Cerebellar cortex (tissue), 1 donor: ENCODE data around the gene BTBD1.
"Not testable (repeated sequence)": the region's sequence is repeated elsewhere in the genome, so short reads cannot be mapped to it uniquely, and the experiment has no call there.

Experiments used
- DNase-seq: peaks from one replicate; pipeline ENCODE4 v3.0.0-alpha.2; 2015; ENCODE audit warnings: low spot score

The BTBD1 gene

DNA sequence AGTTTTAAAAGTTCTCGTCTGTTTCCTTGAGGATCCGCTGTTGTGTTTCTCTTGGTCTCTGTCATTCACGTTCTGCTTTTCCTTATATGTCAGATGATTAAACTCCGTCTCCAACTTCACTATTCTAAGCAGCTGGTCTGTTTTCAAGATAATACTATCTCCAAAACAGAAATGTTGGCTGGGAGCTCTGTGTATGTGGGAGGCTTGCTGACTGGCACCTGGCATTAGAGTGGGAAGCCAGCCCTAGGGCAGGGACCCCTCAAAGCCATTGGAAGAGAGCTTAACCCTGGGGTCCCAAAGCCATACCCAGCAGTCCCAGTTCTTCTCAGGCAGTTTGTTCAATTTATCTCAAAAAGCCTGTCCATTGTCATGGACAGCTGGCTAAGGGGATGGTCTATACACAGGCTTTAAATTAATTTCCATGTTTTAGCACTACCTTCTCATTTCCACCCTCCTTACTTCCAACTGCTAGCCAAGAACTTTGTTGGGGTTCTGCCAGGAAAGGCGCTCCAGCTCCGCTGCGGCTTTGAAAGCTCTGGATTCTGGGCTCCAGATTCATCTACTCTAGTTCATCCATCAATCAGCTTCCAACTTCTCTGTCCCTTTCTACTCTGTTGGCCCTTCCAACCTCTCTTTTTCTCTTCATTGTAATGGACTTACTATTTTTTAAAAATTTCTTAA, 9.2 kb downstream of the BTBD1 start:
- DNase-seq, result no peak

DNA sequence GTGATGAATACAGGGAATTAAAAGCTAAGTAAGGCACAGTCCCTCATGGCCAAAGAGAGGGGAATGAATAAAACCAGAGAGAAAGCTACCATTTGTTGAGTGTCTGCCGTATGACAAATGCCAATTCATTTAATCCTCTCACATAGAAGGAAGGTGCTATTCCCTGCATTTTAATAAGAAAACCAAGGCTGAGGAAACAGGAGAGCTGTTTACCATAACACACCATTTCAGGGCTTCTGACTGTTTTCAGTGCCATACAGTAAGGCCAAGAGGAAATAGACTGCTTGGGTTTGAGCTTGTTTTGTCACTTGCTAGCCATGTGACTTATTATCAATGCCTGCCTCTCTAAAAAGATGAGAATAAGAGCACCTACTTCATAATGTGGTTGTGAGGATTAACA, 10.1 kb downstream of the BTBD1 start:
- no peak for DNase-seq

DNA sequence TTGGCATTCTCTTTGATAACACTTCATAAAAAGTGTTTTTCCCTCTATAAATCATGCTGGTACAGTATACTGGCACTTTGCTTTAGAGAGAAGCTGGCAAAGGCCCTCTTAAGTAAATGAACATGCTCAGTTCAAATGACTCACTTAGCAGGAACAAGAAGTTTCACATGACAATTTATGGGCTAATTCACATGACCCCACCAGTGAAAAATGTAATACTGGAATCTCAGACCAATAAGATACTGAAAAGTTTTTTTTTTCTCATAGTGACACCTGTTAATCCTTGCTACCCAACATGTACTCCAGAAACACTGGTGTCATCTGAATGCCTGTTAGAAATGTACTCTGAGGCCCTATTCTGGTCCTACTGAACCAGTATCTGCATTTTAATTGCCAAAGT, 13.9 kb downstream of the BTBD1 start:
- no peak for DNase-seq

- DNase-seq, result no peak
Observed at GRCh38 chr15:83046558-83047127, 20.4 kb downstream of the BTBD1 start.

DNA sequence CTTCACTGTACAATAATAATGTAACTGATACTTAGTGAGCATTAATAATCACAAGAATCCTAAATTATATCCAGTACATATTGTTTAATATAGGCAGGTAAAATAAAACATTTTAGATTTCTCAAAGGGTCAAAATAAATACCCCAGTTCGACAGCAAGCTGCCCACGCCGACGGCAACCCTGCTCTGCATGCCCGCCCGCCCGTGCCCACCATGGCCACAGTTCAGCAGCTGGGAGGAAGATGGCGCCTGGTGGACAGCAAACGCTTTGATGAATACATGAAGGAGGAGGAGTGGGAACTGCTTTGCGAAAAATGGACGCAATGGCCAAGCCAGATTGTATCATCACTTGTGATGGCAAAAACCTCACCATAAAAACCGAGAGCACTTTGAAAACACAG, 22.9 kb downstream of the BTBD1 start:
- no peak for DNase-seq

DNA sequence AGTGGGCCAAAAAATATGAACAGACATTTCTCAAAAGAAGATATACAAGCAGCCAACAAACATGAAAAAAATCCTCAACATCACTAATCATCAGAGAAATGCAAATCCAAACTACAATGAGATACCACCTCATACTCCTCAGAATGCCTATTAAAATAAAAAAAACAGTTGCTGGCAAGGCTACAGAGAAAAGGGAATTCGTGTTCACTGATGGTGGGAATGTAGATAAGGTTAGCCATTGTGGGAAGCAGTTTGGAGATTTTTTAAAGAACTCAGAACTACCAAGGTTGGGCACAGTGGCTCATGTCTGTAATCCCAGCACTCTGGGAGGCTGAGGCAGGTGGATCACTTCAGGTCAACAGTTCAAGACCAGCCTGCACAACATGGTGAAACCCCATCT, 27.8 kb downstream of the BTBD1 start:
- DNase-seq, result no peak

- DNase-seq, result no peak
Observed at GRCh38 chr15:83036253-83036652, 30.8 kb downstream of the BTBD1 start.

DNA sequence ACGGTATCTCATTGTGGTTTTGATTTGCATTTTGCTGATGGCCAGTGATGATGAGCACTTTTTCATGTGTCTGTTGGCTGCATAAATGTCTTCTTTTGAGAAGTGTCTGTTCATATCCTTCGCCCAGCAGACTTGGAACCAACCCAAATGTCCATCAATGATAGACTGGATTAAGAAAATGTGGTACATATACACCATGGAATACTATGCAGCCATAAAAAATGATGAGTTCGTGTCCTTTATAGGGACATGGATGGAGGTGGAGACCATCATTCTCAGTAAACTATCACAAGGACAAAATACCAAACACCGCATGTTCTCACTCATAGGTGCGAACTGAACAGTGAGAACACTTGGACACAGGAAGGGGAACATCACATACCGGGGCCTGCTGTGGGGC, 35.8 kb downstream of the BTBD1 start:
- DNase-seq, result not testable (repeated sequence)

- DNase-seq, result no peak
Observed at GRCh38 chr15:83030021-83030420, 37.0 kb downstream of the BTBD1 start.

DNA sequence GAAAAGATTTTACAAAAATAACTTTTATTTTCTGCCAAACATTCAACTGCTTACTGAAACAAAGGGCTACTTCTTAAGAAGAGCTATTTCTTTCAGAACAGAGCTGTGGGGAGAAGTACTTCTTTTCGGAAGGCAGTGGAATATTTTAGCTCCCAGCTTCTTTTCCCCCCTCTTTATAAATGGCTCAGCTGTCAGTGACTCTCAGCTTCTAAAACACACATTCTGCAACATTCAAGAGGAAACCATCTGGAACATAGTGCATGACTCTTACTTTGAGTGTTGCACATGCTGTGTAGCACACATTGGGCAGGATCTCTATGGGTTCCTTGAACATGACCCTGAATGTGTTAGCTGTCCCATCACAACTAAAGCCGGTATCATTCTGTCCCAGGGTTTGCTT, 48.6 kb downstream of the BTBD1 start:
- no peak for DNase-seq

GRCh38 chr15:83016906-83017305, 50.1 kb downstream of the BTBD1 start:
- DNase-seq, result no peak

DNA sequence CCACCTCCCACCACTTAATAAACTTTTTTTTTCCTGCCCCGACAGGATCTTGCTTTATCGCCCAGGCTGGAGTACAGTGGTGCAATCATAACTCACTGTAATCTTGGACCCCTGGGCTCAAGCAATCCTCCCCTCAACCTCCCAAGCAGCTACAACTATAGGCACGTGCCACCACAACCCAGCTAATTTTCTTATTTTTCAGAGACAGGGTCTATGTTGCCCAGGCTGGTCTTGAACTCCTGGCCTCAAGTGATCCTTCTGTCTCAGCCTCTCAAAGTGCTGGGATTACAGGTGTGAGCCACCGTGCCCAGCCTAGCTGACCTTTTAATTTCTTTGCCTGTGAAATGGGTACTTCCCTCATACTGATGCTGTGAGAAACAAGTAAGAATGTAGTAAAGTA, 51.7 kb downstream of the BTBD1 start:
- no peak for DNase-seq

- no peak for DNase-seq
Observed at GRCh38 chr15:83014205-83014653, 52.8 kb downstream of the BTBD1 start.

DNA sequence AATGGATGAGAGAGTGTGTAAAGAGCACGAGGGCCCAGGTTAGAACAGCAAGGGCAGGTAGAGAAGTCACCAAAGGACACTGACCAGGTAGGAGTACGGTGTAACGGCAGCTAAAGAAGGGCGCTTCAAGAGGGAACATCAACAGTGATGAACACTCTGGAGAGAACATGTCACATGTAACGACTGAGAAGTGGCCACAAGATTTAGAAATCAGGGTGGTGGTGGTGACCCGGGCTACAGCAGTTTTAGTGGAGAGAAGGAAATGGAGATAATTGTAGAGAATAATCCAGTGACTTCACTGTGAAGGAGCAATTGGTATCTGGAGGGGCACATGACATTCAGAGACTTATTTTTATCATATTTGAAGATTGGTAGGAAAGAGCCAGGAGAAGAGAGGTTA, 54.4 kb downstream of the BTBD1 start:
- no peak for DNase-seq

DNA sequence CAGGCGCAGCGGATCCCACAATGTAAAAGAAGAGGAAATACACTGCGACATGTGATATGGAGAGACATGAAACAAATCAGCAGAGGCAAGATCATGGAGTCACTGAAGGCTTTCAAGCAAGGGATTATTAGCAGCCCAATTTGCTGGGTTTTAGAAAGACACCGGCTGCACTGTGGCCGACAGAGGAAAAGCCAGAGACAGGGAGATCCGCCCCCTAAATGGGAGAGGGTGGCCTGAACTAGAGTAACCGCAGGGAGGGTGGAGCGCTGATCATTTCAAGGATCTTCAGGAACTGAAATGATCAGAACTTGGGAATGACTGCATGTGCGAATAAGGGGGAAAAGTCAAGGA, 55.0 kb downstream of the BTBD1 start:
- no peak for DNase-seq

- peak; percentile 89 for DNase-seq
Observed at GRCh38 chr15:83011271-83012075, 55.6 kb downstream of the BTBD1 start, which contains the start of gene C15orf40. Gene C15orf40 (minus strand): TSS chr15:83011639. CDS start chr15:83011607, 32 bp downstream.

- DNase-seq, result peak; percentile 76
Observed at GRCh38 chr15:83010709-83011270, 56.3 kb downstream of the BTBD1 start.

DNA sequence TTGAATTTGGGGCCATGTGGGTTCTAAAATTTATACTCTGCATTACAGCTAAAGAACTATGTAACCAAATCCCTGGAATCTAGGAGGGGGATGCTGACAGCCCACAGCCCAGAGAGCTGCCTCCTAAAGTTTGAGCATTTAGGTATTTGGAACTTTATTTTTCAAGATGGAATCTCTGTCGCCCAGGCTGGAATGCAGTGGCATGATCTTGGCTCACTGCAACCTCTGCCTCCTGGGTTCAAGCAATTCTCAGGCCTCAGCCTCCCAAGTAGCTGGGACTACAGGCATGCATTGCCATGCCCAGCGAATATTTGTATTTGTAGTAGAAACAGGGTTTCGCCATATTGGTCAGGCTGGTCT, 66.4 kb downstream of the BTBD1 start:
- not testable (repeated sequence) for DNase-seq

GRCh38 chr15:82999905-83000671, 67.0 kb downstream of the BTBD1 start:
- peak; percentile 67 for DNase-seq

DNA sequence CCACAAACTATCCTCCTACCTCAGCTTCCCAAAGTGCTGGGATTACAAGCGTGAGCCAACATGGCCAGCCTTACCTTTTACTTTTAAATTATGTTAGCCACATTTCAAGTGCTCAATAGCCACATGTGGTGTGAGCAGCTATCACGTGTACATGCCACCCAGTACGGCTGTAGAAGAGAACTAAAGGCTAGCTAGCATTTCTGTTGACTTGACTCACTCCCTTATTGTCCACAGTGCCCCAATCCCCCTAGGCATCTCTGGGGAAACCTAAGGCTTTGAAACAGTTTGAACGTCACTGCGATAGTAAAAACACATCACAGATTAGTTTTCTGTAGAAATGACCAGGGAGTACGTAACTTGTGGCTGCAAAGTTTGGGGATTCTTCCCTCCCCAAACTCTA, 67.6 kb downstream of the BTBD1 start:
- no peak for DNase-seq

GRCh38 chr15:82995938-82996337, 71.1 kb downstream of the BTBD1 start:
- no peak for DNase-seq

- no peak for DNase-seq
Observed at GRCh38 chr15:82995076-82995475, 72.0 kb downstream of the BTBD1 start.
